SIG-M5 (cell line): ENCODE data around the gene SNED1.

ENCODE experiments used
- DNase-seq: peaks from one replicate; lab custom pipeline; 2025; lab: John Stamatoyannopoulos, UW

SNED1 gene

GRCh38 chr2:241006412-241006811 is 8.0 kb downstream of the SNED1 start:
- no peak for DNase-seq

GRCh38 chr2:241007111-241007510 is 8.7 kb downstream of the SNED1 start:
- no peak for DNase-seq

- no peak for DNase-seq
Measured at GRCh38 chr2:241007880-241008710, 9.7 kb downstream of the SNED1 start.

- DNase-seq, result no peak
Measured at GRCh38 chr2:241008711-241009121, 10.3 kb downstream of the SNED1 start.

- DNase-seq, result no peak
Measured at GRCh38 chr2:241009191-241009590, 10.8 kb downstream of the SNED1 start.

- no peak for DNase-seq
Measured at GRCh38 chr2:241009601-241010530, 11.4 kb downstream of the SNED1 start.

- no peak for DNase-seq
Measured at GRCh38 chr2:241010531-241011295, 12.3 kb downstream of the SNED1 start.

GRCh38 chr2:241011296-241011600 is 12.8 kb downstream of the SNED1 start:
- DNase-seq, result no peak

GRCh38 chr2:241011751-241012510 is 13.5 kb downstream of the SNED1 start:
- no peak for DNase-seq

- DNase-seq, result no peak
Measured at GRCh38 chr2:241014224-241014623, 15.8 kb downstream of the SNED1 start.

- DNase-seq, result no peak
Measured at GRCh38 chr2:241014764-241015163, 16.3 kb downstream of the SNED1 start.

- no peak for DNase-seq
Measured at GRCh38 chr2:241015439-241015838, 17.0 kb downstream of the SNED1 start.

- no peak for DNase-seq
Measured at GRCh38 chr2:241017228-241017940, 19.0 kb downstream of the SNED1 start.

GRCh38 chr2:241018051-241018891 is 19.9 kb downstream of the SNED1 start:
- no peak for DNase-seq

- no peak for DNase-seq
Measured at GRCh38 chr2:241019441-241020139, 21.2 kb downstream of the SNED1 start.

- no peak for DNase-seq
Measured at GRCh38 chr2:241020201-241020600, 21.8 kb downstream of the SNED1 start.

- DNase-seq, result no peak
Measured at GRCh38 chr2:241020629-241021190, 22.3 kb downstream of the SNED1 start.

GRCh38 chr2:241025639-241026038 is 27.2 kb downstream of the SNED1 start:
- DNase-seq, result no peak
